GM18520 (cell line): ENCODE data around the gene TMEM141.
A peak's percentile ranks its signal among the peaks of the same experiment; 100 is the strongest.
"Not testable (repeated sequence)": the region's sequence is repeated elsewhere in the genome, so short reads cannot be mapped to it uniquely, and the experiment has no call there.

Experiments used
- ATAC-seq: cut with Tn5 transposase; IDR thresholded peaks from one replicate; pipeline ENCODE4 v1.9.1; 2021; ENCODE audit not compliant: unreplicated experiment

The TMEM141 gene

DNA sequence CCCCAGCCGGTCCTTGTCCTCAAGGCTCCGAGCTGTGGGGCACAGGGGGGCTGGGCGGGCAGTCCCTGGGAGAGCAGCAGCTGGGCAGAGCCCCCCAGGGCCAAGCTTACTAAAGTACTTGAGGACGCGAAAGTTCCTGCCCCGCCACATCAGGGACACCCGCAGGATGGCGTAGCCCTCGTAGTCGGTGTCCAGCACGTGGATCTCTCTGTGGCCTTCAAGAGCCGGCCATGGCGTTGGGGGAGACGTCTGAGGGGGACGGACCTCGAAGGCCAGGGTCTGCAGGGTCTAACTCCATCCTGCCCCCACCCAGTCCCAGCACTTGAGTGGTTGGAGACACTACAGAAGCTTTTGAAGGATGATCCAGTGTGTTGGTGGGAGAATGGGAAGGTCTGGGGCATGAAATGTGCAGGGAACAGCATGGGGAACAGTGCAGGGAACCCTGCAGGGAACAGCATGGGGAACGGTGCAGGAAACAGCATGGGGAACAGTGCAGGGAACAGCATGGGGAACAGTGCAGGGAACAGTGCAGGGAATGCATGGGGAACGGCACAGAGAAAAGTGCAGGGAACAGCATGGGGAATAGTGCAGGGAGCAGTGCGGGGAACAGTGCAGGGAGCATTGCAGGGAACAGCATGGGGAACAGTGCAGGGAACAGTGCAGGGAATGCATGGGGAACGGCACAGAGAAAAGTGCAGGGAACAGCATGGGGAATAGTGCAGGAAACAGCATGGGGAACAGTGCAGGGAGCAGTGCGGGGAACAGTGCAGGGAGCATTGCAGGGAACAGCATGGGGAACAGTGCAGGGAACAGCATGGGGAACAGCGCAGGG is 35.6 kb upstream of the TMEM141 start:
- not testable (repeated sequence) for ATAC-seq

DNA sequence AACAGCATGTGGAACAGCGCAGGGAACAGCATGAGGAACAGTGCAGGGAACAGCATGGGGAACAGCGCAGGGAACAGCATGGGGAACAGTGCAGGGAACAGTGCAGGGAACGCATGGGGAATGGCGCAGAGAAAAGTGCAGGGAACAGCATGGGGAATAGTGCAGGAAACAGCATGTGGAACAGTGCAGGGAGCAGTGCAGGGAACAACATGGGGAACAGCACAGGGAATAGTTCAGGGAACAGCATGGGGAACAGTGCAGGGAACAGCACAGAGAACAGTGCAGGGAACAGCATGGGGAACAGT is 35.1 kb upstream of the TMEM141 start:
- ATAC-seq, result no peak

DNA sequence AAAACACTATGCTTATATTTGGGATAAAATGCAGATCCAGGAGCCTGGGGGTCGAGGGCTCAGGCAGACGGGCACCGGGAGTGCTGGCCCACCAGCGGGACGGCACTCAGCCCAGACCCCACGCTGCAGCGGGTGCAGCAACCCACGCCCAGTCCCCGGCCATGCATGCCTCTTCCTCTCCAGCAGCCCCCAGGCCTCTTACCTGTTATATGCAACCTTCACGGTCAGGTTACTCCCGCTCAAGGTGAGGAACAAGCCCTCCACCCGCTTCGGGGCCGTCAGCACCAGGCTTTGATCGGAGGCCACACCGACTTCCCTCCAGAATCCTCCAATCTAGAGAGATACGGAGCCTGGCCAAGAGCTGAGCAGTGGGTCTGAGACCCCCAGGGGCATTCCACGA is 34.3 kb upstream of the TMEM141 start:
- ATAC-seq, result no peak

DNA sequence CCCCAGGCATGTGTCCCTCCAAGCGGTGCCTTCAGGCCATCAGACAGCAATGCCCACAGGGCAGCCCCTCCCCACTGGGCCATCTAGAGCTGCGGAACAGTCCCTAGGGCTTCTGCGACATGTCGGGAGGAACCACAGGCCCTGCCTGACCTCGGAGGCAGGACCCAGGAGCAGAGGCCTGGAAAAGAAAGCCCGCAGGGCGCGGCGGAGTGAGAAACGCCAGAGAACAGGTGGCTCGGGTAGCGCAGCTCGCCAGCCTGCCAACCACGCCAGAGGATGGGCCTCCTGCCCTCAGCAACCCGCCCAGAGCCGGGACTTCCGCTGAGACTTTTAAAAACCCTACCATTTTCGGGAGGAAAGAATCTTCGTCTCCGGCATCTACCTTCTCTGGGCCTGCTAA is 33.8 kb upstream of the TMEM141 start:
- ATAC-seq, result no peak

DNA sequence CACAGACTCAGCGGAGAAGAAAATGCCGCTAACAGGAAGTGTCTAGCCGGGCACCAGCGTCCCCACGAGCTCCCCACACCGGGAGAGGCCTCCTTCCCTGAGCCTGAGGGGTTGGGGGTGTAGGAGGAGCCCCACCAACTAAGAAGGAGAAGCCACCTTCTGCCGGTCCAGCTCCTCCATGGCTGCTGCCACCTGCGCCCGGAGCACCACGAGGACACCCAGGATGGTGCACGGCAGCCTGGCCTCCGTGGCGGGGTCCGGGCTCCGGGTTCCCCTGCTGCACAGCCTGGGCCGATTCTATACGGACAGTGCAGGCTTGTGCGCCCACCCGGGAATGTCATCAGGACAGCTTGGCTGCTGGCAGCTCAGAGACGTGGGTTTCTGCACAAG is 33.4 kb upstream of the TMEM141 start:
- no peak for ATAC-seq

DNA sequence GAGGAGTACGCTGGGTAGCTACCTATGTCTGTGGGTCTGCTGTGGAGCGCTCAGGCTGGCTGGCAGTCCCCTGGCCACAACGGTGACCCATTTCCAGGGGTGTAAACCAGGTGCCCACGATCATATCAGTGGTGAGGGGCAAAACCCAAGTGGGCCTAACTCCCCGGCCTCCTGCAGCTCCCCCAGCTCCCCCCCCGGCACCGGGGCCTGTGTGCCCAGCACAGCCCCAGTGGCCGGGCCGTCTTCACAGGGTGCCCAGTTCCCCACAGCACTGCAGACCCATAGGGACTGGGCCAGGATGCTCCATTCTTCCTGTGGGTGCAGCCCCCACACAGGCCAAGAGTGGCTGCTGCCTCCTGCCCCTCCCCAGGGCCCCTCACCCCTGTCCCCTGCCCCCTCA is 32.1 kb upstream of the TMEM141 start:
- ATAC-seq, result no peak

DNA sequence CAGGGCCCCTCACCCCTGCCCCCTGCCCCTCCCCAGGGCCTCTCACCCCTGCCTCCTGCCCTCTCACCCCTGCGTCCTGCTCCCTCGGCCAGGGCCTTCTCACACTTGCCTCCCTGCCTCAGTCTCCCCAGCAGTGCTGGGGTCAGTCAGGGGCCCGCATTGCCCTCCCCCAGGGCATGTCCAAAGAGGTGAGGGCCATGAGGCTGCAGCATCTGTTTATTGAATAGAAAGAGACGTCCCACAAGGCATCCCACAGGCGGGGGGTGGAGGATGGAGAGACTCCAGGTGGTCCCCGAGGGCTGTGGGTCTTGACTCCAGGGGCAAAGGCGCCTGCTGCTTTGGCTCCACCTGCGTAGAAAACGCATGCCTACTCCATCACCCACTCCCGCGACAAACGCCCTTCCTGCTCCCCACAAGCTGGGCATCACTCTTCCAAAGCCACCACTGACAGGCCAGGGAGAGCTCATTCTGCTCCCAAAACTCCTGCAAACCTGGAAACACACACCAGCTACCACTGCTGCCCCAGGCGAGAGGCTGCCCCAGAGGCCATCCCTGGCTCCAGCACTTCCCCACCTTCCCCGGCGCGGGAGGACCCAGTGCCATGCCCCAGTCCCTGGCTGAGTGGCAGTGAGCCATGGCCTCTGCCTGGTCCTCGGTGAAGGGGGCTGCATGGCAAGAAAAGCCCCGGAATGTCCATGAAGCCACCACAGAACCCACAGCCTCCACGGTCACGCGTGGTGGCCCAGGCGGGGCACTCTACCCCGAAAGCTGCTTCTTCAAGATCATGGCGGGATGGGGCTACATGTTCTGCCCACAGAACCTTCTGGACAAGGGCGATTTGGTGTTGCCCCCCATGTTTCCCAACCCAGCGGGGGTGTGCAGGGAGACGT is 31.5 kb upstream of the TMEM141 start:
- ATAC-seq, result no peak

DNA sequence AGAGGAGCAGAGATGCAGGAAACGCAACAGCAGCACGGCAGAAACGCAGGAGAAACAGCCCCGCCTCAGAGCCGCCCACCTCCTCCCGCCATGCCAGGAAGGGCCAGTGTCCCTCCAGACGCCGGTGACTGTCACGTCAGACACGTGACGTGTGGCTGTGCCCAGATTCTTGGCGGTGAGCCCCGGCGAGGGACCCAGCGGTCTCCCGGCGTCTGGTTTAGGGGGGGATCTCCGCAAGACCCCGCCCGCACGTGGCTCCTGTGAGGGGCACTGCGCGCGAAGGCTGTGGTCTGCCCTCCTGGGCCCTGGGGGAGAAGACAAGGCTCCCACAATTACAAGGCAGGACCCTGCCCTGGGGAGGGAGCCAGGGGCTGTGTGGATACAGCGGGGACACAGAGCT is 30.7 kb upstream of the TMEM141 start:
- ATAC-seq, result no peak

DNA sequence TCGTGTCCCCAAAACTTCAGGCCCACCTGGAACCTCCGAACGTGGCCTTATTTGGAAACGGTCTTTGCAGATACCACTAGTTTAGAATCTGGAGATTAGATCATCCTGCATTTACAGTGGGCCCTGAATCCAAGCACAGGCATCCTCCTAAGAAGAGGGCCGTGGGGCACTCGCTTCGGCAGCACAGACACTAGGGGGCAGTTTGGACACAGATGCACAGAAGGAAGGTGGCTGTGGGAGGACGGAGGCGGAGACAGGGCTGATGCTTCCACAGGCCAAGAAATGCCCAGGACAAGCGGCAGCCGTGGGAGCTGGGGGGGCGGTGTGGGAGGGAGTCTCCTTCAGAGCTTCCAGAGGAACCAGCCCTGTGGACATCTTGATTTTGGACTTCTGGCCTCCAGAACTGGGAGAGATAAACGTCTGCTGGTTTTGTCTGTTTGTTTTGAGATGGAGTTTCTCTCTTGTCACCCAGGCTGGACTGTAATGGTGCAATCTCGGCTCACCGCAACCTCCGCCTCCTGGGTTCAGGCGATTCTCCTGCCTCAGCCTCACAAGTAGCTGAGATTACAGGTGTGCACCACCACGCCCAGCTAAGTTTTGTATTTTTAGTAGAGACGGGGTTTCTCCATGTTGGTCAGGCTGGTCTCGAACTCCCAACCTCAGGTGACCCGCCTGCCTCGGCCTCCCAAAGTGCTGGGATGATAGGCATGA is 30.2 kb upstream of the TMEM141 start:
- ATAC-seq, result not testable (repeated sequence)

DNA sequence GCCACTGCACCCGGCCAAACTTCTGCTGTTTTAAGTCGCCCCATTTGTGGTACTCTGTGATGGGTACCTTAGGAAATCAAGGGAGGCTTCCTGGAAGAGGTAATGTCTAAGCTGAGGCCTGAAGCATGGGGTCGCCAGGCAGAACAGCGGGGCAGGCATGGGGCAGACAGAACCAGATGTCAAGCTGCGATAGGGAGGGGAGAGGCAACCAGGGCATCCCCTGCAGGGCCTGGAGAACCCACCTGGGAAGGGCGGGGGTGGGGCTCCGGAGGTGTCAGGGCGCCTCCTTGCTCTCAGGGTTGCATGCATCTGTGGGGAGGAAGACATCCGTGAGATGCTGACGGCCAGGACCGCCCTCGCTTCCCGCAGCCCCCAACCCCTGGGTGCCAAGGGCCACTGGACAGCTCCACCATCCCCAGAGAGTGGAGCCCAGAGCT is 29.6 kb upstream of the TMEM141 start:
- no peak for ATAC-seq

DNA sequence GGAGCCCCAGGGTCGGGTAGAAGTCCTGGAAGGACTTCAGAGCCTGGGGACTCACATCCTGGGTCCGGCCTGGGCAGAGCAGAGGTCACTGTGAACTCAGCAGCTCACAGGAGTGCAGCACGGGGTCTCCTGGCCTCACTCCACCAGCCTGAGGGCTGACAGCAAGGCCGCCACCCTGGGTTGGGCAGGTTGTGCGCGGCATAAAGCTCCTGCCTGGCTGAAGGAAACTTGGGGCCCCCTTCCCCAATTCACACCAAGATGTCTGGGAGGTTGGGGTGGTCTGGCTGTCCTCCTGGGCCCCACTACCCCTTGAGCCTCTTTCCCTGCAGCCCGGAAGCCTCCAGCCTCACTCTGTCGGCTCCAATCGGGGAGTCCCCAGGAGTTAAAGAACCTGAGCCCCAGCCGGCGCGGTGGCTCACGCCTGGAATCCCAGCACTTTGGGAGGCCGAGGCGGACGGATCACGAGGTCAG is 28.9 kb upstream of the TMEM141 start:
- no peak for ATAC-seq

DNA sequence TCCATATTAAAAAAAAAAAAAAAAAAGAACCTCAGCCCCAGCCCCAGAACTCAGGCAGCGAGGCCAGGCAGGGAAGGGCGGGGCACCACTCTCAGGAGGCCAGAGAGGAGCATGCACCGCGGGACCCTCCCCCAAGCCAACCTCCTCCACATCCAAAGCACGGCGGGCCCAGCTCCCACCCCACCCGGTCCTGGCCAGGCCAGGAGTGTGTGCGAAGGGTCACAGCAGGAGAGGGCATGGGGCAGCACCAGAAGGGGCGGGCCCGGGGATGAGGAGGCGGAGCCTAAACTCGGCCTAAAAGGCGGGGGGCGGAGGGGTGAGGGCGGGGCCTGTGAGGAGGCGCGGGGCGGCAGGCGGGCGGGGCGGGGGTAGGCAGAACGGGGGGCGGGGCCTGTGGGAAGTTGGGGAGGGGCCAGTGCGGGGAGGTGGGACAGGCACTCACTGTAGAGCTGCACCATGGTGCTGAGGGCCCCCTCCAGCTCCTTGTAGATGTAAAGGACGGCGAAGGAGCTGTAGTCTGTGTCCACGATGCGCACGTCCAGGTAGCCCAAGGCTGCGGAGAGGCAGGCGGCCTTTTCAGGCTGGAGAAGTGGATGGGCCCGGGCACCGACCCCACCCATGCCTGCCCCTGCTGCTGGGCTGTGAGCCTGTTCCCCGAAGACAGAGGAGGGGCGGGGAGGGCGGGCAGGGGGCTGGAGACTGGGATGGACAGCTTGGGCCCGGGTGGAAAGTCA is 28.1 kb upstream of the TMEM141 start:
- ATAC-seq, result no peak

DNA sequence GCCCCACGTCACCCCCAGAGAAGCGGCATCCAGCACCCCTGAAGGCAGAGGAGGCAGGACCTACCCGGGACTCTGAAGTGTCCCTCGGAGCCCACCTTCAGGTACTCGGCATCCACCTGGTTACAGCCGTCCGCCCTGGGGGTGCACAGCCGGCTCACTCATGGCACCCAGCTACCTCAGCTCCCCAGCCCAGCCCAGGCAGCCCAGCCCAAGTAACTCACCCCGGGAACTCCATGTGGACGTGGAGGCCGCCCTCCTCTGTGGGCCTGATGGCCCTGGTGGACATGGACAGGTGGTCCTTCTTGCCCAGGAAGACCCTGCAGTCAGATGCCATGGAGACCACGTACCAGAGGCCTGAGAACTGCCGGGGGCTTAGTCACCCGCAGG is 27.5 kb upstream of the TMEM141 start:
- no peak for ATAC-seq

DNA sequence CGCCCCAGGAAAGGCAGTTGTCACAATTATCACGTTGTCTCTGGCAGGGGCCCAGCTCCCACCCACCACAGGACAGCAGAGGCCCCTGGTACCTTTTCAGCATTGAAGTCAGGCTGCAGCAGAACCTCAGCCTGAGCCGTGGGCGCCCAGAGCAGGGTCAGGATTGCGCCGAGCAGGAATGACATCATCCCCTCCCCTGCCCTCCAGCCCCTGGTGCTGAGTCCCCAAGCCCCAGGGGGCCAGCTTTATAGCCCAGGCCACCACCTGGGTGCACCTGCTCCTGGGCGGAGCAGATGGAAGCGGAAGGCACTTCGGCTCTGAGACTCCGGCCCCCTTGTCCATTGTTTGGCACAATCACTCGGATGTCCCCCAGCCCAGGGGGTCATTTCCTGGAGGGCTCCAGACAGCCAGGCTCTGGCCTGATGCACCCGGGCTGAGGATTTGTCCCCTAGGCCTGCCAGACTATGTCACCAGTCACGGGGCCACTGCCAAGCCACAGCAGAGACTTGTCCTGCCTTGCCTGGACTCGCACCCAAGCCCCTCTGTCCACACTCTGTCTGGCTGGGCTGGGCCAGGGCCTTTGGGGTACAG is 26.7 kb upstream of the TMEM141 start, which contains the start of gene LCN15:
TSS of gene LCN15 (minus strand) at position 218 of the 591 bp plus-strand sequence. CDS start at position 188, 30 bp downstream.
- ATAC-seq, result no peak

DNA sequence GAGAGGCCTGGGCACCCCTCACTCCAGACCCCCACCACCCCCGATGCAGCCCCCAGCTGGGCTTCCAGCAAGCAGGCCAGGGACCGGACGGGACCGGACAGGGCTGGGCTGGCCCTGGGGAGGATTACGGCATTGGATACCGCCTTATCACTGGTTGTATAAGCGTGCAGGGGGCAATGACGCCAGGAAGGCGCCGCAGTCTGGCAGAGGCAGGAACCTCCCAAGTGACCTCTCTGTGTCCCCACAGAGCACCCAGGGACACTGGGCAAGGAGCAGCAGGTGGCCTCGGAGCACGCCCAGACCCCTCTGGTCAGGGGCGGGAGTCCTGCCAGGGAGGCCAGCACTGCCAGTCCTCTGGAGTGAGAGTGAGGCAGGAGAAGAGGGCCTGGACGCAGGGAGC is 26.1 kb upstream of the TMEM141 start:
- no peak for ATAC-seq

DNA sequence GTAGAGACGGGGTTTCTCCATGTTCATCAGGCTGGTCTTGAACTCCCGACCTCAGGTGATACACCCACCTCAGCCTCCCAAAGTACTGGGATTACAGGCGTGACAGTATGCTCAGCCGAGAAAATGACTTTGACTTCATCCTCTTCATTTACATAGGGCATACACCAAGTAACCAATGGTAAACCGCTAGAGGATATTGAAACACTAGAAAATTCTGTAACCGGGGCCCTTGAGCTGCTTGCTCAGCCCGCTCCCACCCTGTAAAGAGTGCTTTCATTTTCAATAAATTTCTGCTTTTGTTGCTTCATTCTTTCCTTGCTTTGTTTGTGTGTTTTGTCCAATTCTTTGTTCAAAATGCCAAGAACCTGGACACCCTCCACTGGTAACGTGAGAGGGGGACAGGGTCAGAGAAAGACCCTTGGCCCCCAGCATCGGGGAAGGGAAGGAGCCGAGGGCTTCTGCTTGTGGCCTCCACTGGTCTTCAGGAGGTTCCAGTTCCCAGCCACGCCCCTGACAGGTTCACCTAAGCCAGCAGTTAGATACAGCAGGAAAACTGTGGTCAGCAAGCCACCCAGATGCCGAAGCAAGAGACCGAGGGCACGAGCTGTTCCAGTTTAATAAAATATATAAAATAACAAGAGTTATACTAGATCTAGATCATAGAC is 25.3 kb upstream of the TMEM141 start:
- ATAC-seq, result peak; percentile 43

DNA sequence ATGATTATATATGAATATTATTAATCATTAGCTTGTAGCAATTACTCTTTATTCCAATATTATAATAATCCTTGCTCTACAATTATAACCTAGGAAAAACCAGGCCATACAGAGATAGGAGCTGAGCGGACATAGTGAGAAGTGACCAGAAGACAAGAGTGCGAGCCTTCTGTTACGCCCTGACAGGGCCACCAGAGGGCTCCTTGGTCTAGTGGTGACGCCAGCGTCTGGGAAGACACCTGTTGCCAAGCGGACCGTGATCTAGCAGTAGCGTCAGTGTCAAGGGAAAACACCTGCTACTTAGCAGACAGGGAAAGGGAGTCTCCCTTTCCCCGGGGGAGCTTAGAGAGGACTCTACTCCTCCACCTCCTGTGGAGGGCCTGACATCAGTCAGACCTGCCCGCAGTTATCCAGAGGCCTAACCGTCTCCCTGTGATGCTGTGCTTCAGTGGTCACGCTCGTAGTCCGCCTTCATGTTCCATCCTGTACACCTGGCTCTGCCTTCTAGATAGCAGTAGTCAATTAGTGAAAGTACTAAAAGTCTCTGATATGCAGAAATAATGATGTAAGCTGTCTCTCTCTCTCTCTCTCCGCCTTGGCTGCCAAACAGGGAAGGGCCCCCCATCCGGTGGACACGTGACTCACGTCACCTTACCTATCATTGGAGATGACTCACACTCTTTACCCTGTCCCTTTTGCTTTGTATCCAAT is 24.6 kb upstream of the TMEM141 start:
- ATAC-seq, result not testable (repeated sequence)

DNA sequence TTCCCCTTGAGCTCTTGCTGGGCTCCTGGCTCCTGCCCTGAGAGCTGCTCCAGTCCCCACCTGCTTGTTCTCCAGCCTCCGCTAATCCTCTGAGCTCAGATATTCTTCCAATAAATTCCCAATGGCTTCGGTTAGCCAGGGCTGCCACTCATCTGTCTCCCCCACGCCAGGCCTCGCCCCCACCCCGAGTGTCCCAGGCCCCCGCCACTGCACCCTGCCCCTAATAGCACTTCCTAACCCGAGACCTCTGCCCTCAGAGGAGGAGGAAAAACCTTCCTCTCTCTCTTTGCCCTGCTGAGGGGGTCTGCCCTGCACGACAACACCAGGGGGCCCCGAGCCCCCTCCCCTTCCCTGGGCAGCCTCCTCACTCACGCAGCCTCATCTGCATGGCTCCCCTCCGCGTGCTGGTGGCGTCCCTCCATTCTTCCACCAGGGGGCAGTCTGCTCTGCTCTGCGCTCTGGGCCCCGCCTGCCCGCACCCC is 21.4 kb upstream of the TMEM141 start:
- ATAC-seq, result no peak

DNA sequence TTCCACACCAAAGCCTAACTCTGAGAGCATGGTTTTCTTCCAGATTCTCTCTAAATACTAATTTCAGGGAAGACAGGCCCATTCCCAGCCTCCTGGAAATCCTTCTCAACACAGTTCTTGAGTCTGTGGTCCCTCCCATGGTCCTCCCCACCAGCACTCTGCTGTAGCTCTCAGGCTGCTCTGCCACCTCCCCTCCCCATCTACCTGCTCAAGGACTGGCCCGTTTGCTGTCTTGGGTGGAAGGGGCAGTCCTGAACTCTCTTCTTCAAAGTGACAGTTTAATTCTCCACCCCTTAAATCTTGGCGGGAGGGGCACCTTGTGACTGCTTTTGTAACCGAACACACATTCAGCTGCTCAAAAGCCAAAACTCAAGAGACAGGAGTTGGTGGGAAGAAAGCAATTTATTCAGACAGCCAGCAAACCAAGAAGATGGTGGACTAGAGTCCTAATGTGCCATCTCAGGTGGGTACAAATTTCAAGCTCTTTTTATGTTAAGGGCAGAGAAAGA is 19.2 kb upstream of the TMEM141 start:
- no peak for ATAC-seq
